ENCODE results near the gene PSMD7.
"Not testable (repeated sequence)": the region's sequence is repeated elsewhere in the genome, so short reads cannot be mapped to it uniquely, and the experiment has no call there.

The PSMD7 gene

GRCh38 chr16:74324777-74325176 is 28.2 kb downstream of the PSMD7 start:
- H3K27ac ChIP-seq (replicated peaks); H3K27me3 ChIP-seq (ENCODE audit: insufficient read depth, poor library complexity, severe bottlenecking); DNase-seq (ENCODE audit: low read depth in 1 of 2, low spot score in 1 of 2); H3K4me3 ChIP-seq (replicated peaks; ENCODE audit: insufficient read depth, low read length): not testable (repeated sequence)

- H3K27ac ChIP-seq (replicated peaks), result no peak overlapping the region
- H3K4me3 ChIP-seq (replicated peaks; ENCODE audit: insufficient read depth, low read length), result no peak overlapping the region
- DNase-seq (ENCODE audit: low read depth in 1 of 2, low spot score in 1 of 2), result no peak
- TF ChIP-seq GABPA (IDR thresholded peaks at IDR 0.05; ENCODE audit: low read depth), result no peak
- TF ChIP-seq REST (IDR thresholded peaks at IDR 0.05; ENCODE audit: insufficient replicate concordance, low read depth), result no peak
- no peak for TF ChIP-seq POLR2AphosphoS5 (IDR thresholded peaks at IDR 0.05; ENCODE audit: low read depth)
- TF ChIP-seq SPI1 (IDR thresholded peaks at IDR 0.05; ENCODE audit: borderline replicate concordance, low read depth), result no peak
- TF ChIP-seq CTCF (IDR thresholded peaks at IDR 0.05; ENCODE audit: insufficient read depth, low read length), result no peak
- no peaks in the 10 kb centered on the region for H3K27me3 ChIP-seq (ENCODE audit: insufficient read depth, poor library complexity, severe bottlenecking)
These were observed 29.0 kb downstream of the PSMD7 start for GRCh38 chr16:74325641-74326040.

- not testable (repeated sequence) for H3K4me3 ChIP-seq (replicated peaks; ENCODE audit: insufficient read depth, low read length); H3K27me3 ChIP-seq (ENCODE audit: insufficient read depth, poor library complexity, severe bottlenecking); DNase-seq (ENCODE audit: low read depth in 1 of 2, low spot score in 1 of 2); H3K27ac ChIP-seq (replicated peaks)
These were observed 31.7 kb downstream of the PSMD7 start for GRCh38 chr16:74328346-74328745.

GRCh38 chr16:74332469-74332868 is 35.9 kb downstream of the PSMD7 start:
- DNase-seq (ENCODE audit: low read depth in 1 of 2, low spot score in 1 of 2); H3K4me3 ChIP-seq (replicated peaks; ENCODE audit: insufficient read depth, low read length); H3K27ac ChIP-seq (replicated peaks); H3K27me3 ChIP-seq (ENCODE audit: insufficient read depth, poor library complexity, severe bottlenecking): not testable (repeated sequence)

- H3K4me3 ChIP-seq (replicated peaks; ENCODE audit: insufficient read depth, low read length); DNase-seq (ENCODE audit: low read depth in 1 of 2, low spot score in 1 of 2); H3K27me3 ChIP-seq (ENCODE audit: insufficient read depth, poor library complexity, severe bottlenecking); H3K27ac ChIP-seq (replicated peaks): not testable (repeated sequence)
These were observed 40.9 kb downstream of the PSMD7 start for GRCh38 chr16:74337506-74337905.

- not testable (repeated sequence) for H3K27ac ChIP-seq (replicated peaks); H3K4me3 ChIP-seq (replicated peaks; ENCODE audit: insufficient read depth, low read length); H3K27me3 ChIP-seq (ENCODE audit: insufficient read depth, poor library complexity, severe bottlenecking)
These were observed 42.6 kb downstream of the PSMD7 start for GRCh38 chr16:74339226-74339625.

GRCh38 chr16:74353038-74353437 is 56.4 kb downstream of the PSMD7 start:
- not testable (repeated sequence) for DNase-seq (ENCODE audit: low read depth in 1 of 2, low spot score in 1 of 2); H3K27ac ChIP-seq (replicated peaks); H3K4me3 ChIP-seq (replicated peaks; ENCODE audit: insufficient read depth, low read length); H3K27me3 ChIP-seq (ENCODE audit: insufficient read depth, poor library complexity, severe bottlenecking)

More at GRCh38 chr16:74339226-74339625, 42.6 kb downstream of the PSMD7 start:
- DNase-seq (ENCODE audit: low read depth in 1 of 2, low spot score in 1 of 2), result not testable (repeated sequence)

Data from HL-60 (cell line).